Naive B cell (primary cell): ENCODE data around the gene ESRRG. TPM values are rescaled to one million over a fixed set of nuclear protein-coding genes. Genes with fewer than 3 reads are reported as not detected.

Experiments
- ATAC-seq, 2 donors: fragments of 150-1000 bp; cut with Tn5 transposase; 2 replicates each; pipeline ENCODE4 v1.10.0; 2021; ENCODE audit warnings: low read depth in 2 of 2, mild to moderate bottlenecking in 2 of 2, moderate library complexity in 2 of 2
- DNase-seq: peaks from one replicate; pipeline ENCODE4 v3.0.0; 2022
- H3K27ac Mint-ChIP-seq, 6 donors: one replicate each; pipeline ENCODE4 v1.8.0; 2020 to 2022; ENCODE audit warnings: mild to moderate bottlenecking in 6 of 6, mixed read lengths in 6 of 6, moderate library complexity in 5 of 6, inconsistent platforms in 2 of 6
- H3K27me3 Mint-ChIP-seq, 3 donors: one replicate each; pipeline ENCODE4 v1.8.0; 2021 to 2022; ENCODE audit warnings: mixed read lengths in 3 of 3, mild to moderate bottlenecking in 1 of 3
- H3K36me3 Mint-ChIP-seq, 2 donors: one replicate each; pipeline ENCODE4 v1.8.0; 2020 to 2022; ENCODE audit warnings: mixed read lengths in 2 of 2, inconsistent platforms in 1 of 2, mild to moderate bottlenecking in 1 of 2
- H3K4me1 Mint-ChIP-seq, 3 donors: one replicate each; pipeline ENCODE4 v1.8.0; 2020 to 2022; ENCODE audit warnings: mixed read lengths in 3 of 3, inconsistent platforms in 1 of 3, mild to moderate bottlenecking in 1 of 3, moderate library complexity in 1 of 3
- H3K4me3 Mint-ChIP-seq, 8 donors: one replicate each; pipeline ENCODE4 v1.8.0; 2020 to 2022; ENCODE audit warnings: mild to moderate bottlenecking in 8 of 8, mixed read lengths in 8 of 8, moderate library complexity in 8 of 8, inconsistent platforms in 2 of 8
- H3K9me3 Mint-ChIP-seq, 7 donors: one replicate each; pipeline ENCODE4 v1.8.0; 2020 to 2022; ENCODE audit warnings: mixed read lengths in 7 of 7, mild to moderate bottlenecking in 5 of 7, inconsistent platforms in 2 of 7, moderate library complexity in 1 of 7
- polyA plus RNA-seq, 6 donors: library from polyadenylated mRNA; unstranded; fragments of 300-500 nt; fragmentation: Illumina TruSeq; gene quantifications; one replicate each; pipeline ENCODE4 v1.2.3, GENCODE V29; 2021; ENCODE audit warnings: low read depth in 6 of 6

ESRRG gene
- polyA plus RNA-seq, 6 donors from 2014 or later: not detected

DNA sequence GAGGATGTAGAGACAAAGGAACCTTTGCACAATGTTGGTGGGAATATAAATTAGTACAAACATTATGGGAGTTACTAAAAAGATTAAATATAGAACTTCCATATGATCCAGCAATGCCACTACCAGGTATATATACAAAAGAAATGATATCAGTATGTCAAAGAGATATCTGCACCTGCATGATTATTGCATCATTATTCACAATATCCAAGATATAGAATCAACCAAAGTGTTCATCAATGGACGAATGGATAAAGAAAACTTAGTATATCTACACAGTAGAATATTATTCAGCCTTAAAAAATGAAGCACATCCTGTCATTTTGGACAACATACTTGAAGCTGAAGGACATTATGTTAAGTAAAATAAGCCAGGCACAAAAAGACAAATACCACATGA, 238.2 kb downstream of the ESRRG start:
- DNase-seq (no peak), ATAC-seq (no peak)
- Mint-ChIP-seq H3K4me1 (no peaks in the 10 kb centered on the region), H3K27me3 (no peaks in the 10 kb centered on the region), H3K36me3 (no peaks in the 10 kb centered on the region), H3K4me3 (no peak overlapping the region), H3K27ac (no peak overlapping the region), H3K9me3 (peaks cover 0 to 7% (median 5%) of the 10 kb centered on the region in 7 donors)

DNA sequence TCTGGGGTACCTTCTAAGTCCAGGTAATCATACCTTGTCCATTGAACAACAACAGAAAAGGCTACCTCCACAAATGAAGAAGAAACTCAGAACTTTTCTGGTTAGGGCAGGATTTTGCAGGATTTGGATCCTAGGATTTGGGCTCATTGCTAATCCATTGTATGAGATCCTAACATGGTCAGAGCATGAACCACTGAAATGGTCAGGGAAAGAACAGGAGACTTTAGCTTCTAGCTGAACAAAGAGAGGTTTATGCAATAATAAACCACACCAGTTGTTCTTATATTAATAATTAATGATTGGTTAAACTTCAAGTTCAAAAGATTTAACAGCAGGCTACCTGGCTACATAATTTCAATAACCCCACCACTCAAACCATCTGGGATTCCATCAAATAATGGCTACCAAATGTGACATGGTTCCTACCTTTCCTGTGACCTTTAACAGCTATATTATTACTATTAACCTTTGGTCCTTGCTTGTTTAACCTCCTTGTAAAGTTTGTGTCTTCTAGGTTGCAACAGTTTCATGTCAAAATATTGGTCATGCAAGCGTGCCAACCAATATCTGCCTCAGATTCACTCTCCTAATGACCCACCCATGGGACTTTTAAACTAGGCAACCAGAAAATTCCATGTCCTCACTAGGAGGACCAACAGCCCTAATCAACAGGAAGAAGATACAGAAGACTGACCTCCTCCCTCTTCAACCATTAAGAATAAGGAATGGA, 239.4 kb downstream of the ESRRG start:
- ATAC-seq (no peak), DNase-seq (no peak)
- H3K4me1 Mint-ChIP-seq: no peaks in the 10 kb centered on the region
- H3K4me3 Mint-ChIP-seq: no peak overlapping the region
- H3K27me3 Mint-ChIP-seq: no peaks in the 10 kb centered on the region
- H3K9me3 Mint-ChIP-seq: peaks cover 0 to 7% (median 5%) of the 10 kb centered on the region in 7 donors
- H3K36me3 Mint-ChIP-seq: no peaks in the 10 kb centered on the region
- H3K27ac Mint-ChIP-seq: no peak overlapping the region

DNA sequence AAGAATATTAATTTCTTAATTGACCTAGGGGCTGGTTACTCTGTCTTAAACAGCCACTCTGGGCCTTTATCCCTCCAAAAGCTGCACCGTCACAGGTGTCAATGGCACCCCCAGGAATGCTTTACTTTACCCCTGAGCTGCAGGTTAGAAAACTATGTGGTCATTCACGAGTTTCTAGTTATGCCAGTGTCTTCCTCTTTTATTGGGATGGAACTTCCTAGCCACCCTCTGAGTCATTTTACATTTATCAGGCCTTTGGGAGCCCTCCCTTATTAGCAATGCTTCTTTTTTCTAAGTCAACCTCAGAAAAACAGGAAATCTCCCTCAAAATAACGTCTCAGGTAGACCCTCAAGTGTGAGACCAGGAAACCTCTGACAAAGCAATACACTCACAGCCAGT, 240.6 kb downstream of the ESRRG start:
- no peak for DNase-seq
- Mint-ChIP-seq H3K27me3 (no peaks in the 10 kb centered on the region), H3K9me3 (peaks cover 0 to 9% (median 5%) of the 10 kb centered on the region in 7 donors), H3K4me1 (no peaks in the 10 kb centered on the region), H3K27ac (peak overlapping the region in 1 of 6 donors; percentile 17), H3K4me3 (no peak overlapping the region), H3K36me3 (no peaks in the 10 kb centered on the region)
- ATAC-seq: no peak

DNA sequence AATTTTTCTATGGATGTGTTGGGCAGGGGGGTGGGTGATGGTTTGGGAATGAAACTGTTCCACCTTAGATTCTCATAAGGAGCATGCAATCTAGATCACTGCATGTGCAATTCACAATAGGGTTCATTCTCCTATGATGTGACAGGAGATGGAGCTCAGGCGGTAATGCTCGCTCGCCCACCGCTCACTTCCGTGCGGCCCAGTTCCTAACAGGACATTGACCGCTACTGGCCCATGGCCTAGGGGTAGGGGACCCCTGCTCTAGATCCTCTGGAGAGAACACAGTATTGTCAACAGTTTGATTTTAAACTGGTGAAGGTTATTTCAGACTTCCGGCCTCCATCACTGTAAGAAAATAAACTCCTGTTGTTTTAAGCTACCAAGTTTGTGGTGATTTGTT, 245.0 kb downstream of the ESRRG start:
- Mint-ChIP-seq H3K27me3 (no peaks in the 10 kb centered on the region), H3K4me3 (no peak overlapping the region), H3K4me1 (no peaks in the 10 kb centered on the region), H3K36me3 (no peaks in the 10 kb centered on the region), H3K9me3 (peaks cover 0 to 7% (median 2%) of the 10 kb centered on the region in 7 donors), H3K27ac (no peak overlapping the region)
- no peak for DNase-seq
- no peak for ATAC-seq

DNA sequence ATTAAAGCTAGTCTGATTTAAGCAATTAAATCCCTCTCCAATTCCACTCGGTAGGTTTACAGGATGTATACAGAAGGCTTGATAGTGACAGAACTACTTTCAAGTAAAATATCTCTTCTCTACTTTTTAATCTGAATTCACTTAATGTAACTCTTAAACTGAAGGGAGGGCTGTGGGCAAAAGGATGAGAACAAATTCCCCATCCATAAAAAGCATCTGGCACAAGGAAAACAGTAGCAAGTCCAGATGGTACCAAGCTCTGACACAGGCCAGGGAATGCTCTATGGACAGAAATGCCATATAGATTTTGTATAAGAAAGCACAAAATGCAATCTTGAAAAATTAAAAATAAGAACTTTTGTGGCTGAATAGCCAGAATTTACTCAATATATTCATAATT, 246.9 kb downstream of the ESRRG start:
- no peaks in the 10 kb centered on the region for H3K36me3 Mint-ChIP-seq
- H3K27me3 Mint-ChIP-seq: no peaks in the 10 kb centered on the region
- ATAC-seq: no peak
- no peak overlapping the region for H3K4me3 Mint-ChIP-seq
- no peak for DNase-seq
- H3K27ac Mint-ChIP-seq: no peak overlapping the region
- no peaks in the 10 kb centered on the region for H3K4me1 Mint-ChIP-seq
- peaks cover 0 to 11% (median 4%) of the 10 kb centered on the region in 7 donors for H3K9me3 Mint-ChIP-seq

DNA sequence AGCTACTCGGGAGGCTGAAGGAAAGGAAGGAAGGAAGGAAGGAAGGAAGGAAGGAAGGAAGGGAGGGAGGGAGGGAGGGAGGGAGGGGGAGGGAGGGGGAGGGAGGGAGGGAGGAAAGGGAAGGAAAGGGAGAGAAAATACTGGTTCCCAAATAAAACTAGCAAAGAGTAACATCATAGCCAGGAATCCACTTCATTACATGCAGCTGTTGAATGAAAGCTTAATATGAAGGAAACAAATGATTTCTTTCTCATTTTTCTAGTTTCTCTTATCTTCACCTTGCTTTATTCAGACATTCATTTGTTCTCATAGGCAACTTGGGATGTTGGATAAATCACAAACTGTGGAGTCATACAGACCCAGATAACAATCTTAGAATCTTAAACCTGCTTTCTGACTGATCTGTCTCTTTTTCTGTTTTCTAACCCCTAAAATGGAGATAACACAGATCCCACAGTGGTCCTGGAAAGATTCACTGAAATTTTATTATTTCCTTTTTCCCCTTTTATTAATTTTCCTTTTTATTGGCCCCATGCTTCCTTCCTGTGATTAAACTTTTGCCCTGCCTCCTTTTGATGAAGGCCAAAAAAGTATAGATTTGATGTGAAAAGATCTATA, 247.5 kb downstream of the ESRRG start:
- ATAC-seq: no peak
- Mint-ChIP-seq H3K27ac (no peak overlapping the region), H3K27me3 (no peaks in the 10 kb centered on the region), H3K4me3 (no peak overlapping the region), H3K9me3 (peaks cover 0 to 11% (median 1%) of the 10 kb centered on the region in 7 donors), H3K36me3 (no peaks in the 10 kb centered on the region), H3K4me1 (no peaks in the 10 kb centered on the region)
- DNase-seq: no peak

DNA sequence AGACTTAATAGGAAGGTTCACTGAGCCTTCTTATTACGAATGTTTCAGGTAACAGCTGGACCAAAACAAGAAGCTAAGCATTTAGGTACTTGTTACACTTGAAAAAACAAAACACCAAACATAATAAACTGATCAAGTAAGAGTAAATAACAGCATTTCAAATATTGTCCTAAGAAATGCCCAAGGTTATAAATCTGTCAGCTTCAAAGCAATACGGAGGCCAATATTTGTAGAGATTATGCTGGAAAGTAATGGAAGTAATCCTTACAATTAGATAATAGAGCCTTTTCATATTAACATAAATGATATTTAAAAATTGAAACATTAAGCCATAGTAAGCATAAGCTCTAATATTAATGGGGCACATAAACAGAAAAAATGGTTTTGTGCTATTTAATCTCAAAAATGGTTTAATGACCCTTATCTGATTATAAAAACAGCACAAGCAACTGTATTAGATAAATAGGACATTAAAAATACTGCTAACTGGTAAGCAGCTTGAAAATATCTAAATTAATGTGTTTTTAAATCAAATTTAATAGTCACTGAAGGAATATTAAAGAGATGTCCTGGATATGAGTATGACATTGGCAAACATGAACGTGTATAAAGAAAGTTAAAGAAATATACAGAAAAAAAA, 256.9 kb downstream of the ESRRG start:
- Mint-ChIP-seq H3K36me3 (no peaks in the 10 kb centered on the region), H3K27me3 (no peaks in the 10 kb centered on the region), H3K9me3 (peaks cover 0 to 1% (median 0%) of the 10 kb centered on the region in 7 donors), H3K27ac (no peak overlapping the region), H3K4me1 (no peaks in the 10 kb centered on the region), H3K4me3 (no peak overlapping the region)
- no peak for ATAC-seq
- no peak for DNase-seq

DNA sequence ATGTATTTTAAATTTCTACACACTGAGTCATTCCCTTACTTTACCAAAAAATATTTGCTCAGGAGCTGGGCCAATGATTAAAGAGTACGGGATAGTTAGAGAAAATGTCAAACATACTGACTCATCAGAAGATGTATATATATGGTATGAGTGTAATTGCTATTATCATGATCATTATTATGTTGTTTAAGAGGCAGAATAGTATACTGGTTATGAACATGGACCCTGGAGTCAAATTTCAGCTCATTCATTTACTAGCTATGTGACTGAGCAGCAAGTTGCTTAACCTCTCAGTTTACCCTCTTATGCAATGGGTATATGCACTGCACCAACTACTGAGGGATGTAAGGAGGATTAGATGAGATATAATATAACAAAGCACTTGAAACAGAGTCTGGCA, 258.7 kb downstream of the ESRRG start:
- Mint-ChIP-seq H3K4me3 (no peak overlapping the region), H3K36me3 (no peaks in the 10 kb centered on the region), H3K27me3 (no peaks in the 10 kb centered on the region), H3K27ac (no peak overlapping the region), H3K4me1 (no peaks in the 10 kb centered on the region), H3K9me3 (peaks cover 0 to 1% (median 0%) of the 10 kb centered on the region in 7 donors)
- ATAC-seq (no peak), DNase-seq (no peak)

DNA sequence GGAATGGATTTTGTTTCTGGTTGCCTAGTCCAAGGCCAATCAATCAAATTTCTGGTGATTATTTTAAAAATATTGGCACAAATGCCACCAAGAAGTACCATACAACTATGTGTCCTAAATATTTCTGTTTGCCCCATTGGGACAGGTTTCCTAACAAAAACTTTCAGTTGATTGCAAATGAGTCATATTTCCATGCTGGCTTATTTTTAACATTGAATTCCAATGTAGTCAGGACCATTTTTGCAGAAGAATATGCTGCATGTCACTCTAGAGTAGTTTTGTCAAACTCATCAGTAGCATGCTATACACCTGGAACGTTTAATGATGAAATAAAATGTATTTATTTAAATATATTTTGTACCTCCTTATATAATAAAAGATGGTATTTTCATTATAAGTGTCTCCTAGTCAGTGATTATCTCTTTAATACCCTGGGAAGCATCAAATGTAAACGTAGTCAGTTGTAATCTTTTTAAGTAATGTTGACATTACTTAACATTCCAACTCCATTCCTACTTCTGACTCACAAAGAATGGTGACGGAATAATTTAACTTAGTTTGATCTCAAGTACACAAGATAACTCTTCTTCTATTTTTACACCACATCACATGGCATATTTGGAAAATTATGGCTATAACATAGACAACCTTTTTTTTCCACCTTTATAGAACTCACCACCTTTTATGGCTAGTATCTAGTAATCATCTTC, 261.0 kb downstream of the ESRRG start:
- no peaks in the 10 kb centered on the region for H3K36me3 Mint-ChIP-seq
- peak overlapping the region in 1 of 6 donors; percentile 4 for H3K27ac Mint-ChIP-seq
- ATAC-seq: no peak
- H3K4me1 Mint-ChIP-seq: no peaks in the 10 kb centered on the region
- no peak for DNase-seq
- H3K27me3 Mint-ChIP-seq: no peaks in the 10 kb centered on the region
- peaks cover 0 to 1% (median 0%) of the 10 kb centered on the region in 7 donors for H3K9me3 Mint-ChIP-seq
- no peak overlapping the region for H3K4me3 Mint-ChIP-seq

DNA sequence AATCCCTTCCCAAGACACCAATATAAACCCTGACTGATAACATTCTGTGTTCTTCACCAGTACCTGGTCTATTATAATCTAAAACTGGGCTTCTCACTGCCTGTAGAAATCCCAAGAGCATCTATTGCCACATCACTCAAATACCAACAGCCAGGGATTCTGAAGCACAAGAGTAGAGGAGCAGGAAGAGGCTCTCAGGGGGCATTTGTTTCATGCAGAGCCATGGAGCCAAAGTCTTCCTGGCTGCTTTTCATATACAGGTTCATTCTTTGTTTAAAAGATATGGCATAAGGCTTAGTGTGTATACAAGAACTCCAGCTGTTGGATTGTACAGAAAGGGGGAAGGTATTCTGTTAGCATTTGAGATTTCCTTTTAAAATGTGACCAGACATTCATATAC, 261.8 kb downstream of the ESRRG start:
- no peaks in the 10 kb centered on the region for H3K36me3 Mint-ChIP-seq
- no peak for ATAC-seq

DNA sequence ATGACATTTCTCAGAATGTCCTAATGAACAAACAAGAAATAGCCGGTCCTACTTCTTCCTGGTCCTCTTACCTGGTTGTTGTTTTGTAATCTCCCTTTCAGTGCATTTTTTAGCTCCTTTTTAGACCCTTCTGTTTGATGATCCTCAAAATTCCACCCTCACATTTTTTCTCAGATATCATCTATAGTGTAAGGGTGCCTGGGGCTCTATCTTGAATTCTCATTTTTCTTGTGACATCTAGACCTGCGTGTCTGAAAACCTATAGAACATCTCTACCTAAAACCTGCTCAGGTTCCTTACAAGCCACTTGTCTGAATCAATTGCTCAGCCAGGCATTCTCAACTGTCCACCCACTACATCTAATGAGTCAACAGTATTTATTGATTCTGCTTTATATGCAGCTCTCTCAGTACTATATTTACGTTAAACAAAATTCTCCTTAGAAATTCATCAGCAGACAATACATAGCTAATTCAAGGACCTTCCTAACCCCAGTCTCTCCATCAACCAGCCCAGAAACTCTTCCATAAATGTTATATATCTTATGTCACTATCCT, 263.5 kb downstream of the ESRRG start:
- no peak for ATAC-seq
- peaks cover 0 to 3% (median 0%) of the 10 kb centered on the region in 7 donors for H3K9me3 Mint-ChIP-seq

More for the DNA sequence above, 261.8 kb downstream of the ESRRG start:
- peaks cover 0 to 1% (median 0%) of the 10 kb centered on the region in 7 donors for H3K9me3 Mint-ChIP-seq
- no peak for DNase-seq
- H3K4me3 Mint-ChIP-seq: no peak overlapping the region
- no peaks in the 10 kb centered on the region for H3K4me1 Mint-ChIP-seq
- peak overlapping the region in 1 of 6 donors; percentile 70 for H3K27ac Mint-ChIP-seq
- no peaks in the 10 kb centered on the region for H3K27me3 Mint-ChIP-seq

DNA sequence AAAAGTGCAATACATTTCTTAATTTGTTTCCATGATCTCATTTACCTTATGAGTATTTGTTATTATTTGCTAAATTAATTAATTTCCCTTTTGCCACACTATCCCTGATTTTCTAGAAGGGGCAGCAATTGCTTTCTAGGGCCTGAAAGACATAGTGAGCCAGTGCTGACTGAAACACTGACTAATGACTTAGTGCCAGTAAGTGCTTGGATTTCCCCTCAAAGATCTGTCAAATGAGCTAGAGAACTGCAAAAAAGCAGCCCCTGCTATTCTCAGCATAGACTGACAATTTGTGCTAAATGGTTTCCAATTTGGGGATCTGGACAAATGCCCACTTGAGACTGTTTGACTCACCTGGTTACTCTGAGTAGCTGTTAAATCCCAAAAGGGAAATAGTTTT, 264.4 kb downstream of the ESRRG start:
- Mint-ChIP-seq H3K4me3 (no peak overlapping the region), H3K9me3 (peaks cover 0 to 6% (median 0%) of the 10 kb centered on the region in 7 donors), H3K4me1 (peaks cover 0 to 5% (median 3%) of the 10 kb centered on the region in 3 donors), H3K27me3 (no peaks in the 10 kb centered on the region), H3K36me3 (no peaks in the 10 kb centered on the region), H3K27ac (no peak overlapping the region)
- ATAC-seq: no peak
- DNase-seq: no peak

More for the DNA sequence above, 263.5 kb downstream of the ESRRG start:
- H3K4me3 Mint-ChIP-seq: no peak overlapping the region
- H3K4me1 Mint-ChIP-seq: no peaks in the 10 kb centered on the region
- DNase-seq: no peak
- no peaks in the 10 kb centered on the region for H3K36me3 Mint-ChIP-seq
- H3K27me3 Mint-ChIP-seq: no peaks in the 10 kb centered on the region
- no peak overlapping the region for H3K27ac Mint-ChIP-seq

DNA sequence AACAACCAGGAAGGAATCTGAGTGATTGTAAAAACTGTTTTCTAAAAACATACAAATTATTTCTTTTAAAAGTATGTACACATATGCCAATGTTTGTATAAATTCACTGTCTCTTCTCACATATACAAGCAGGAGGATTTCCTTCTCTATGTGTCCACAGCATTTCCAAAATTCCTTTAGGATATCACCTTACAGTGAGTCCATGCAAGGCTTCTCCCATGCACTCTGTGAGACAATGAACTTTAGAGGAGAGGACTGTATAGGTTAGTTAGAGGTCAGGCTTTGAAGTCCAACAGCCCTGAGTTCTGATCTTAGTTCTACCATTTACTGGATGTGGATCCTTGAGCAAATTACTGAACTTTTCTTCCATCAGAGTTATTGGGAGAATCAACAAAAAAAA, 265.9 kb downstream of the ESRRG start:
- DNase-seq (no peak), ATAC-seq (no peak)
- H3K27me3 Mint-ChIP-seq: no peaks in the 10 kb centered on the region
- H3K9me3 Mint-ChIP-seq: peaks cover 0 to 12% (median 0%) of the 10 kb centered on the region in 7 donors
- no peaks in the 10 kb centered on the region for H3K36me3 Mint-ChIP-seq
- no peak overlapping the region for H3K27ac Mint-ChIP-seq
- peaks cover 0 to 7% (median 3%) of the 10 kb centered on the region in 3 donors for H3K4me1 Mint-ChIP-seq
- no peak overlapping the region for H3K4me3 Mint-ChIP-seq
